Activated naive CD4-positive, alpha-beta T cell treated with anti-CD3 and anti-CD28 coated beads, Interleukin-2, amount 50 U/mL, for 24 hours (primary cell): ENCODE measurements around the gene MGMT.

Experiments used
- H3K27ac Mint-ChIP-seq: one replicate; pipeline ENCODE4 v1.8.0; 2021; ENCODE audit warnings: mild to moderate bottlenecking, mixed read lengths
- H3K27me3 Mint-ChIP-seq: one replicate; pipeline ENCODE4 v1.8.0; 2021; ENCODE audit warnings: mixed read lengths
- H3K36me3 Mint-ChIP-seq: one replicate; pipeline ENCODE4 v1.8.0; 2021; ENCODE audit warnings: mixed read lengths
- H3K4me1 Mint-ChIP-seq: one replicate; pipeline ENCODE4 v1.8.0; 2021; ENCODE audit warnings: mixed read lengths
- H3K4me3 Mint-ChIP-seq: one replicate; pipeline ENCODE4 v1.8.0; 2021; ENCODE audit warnings: mild to moderate bottlenecking, mixed read lengths
- H3K9me3 Mint-ChIP-seq: one replicate; pipeline ENCODE4 v1.8.0; 2021; ENCODE audit warnings: mixed read lengths

The MGMT gene

DNA sequence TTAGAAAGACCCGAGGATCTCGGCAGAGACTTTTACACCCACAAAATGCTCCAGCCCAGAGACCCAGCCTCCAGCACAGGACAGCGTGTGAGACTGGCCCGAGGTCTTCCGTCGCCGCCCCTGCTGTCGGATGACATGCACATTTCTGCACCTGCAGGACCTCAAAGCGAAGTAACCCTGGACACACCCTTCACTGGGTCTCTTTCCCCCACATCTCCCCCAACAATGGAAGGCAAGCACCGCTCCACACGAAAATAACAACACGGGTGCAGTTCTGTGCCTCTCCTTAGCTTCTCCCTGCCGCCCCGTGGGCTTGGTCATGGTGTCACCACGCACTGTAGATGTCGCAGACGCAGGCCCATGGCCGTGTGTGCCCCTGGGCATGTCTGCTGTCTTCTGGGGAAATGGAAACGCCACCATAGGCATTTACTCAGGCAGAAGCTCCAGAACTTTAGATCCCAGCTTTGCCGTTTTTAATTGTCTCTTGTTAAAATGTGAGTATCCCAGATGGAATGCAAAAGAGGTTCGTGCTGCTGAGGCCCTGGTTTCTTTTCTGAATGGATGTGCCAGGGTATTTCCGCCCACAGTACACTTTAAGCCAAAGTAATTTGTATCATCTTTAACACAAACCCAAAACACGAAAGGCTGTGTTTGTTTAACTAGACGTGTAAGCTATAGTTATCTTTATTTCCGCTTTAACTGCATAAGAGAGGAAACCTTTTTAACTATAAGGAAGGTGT is 237.9 kb downstream of the MGMT start:
- peaks cover 12% of the 10 kb centered on the region for H3K4me1 Mint-ChIP-seq
- H3K36me3 Mint-ChIP-seq = peaks cover 21% of the 10 kb centered on the region
- no peaks in the 10 kb centered on the region for H3K27me3 Mint-ChIP-seq
- no peak overlapping the region for H3K27ac Mint-ChIP-seq
- no peak overlapping the region for H3K4me3 Mint-ChIP-seq
- no peaks in the 10 kb centered on the region for H3K9me3 Mint-ChIP-seq

DNA sequence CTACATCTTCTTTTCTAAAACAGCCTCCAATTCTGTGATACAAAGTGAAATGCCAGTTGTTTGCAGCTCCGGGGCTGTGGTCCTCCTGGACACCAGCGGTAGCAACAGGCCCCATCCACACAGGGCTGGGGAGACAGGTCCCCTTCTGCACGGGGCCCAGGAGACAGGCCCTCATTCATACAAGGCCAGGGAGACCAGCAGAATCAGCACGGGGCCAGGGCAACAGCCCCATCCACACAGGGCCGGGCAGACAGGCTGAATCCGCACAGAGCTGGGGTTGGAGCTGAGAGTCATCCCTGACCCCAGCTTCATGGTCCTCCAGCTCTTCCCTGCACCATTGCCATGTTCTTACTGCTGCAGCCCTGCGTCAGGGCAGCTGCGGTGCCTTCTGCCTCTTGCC is 238.6 kb downstream of the MGMT start:
- Mint-ChIP-seq H3K27ac (no peak overlapping the region), H3K4me1 (peaks cover 12% of the 10 kb centered on the region), H3K36me3 (peaks cover 21% of the 10 kb centered on the region), H3K27me3 (no peaks in the 10 kb centered on the region), H3K9me3 (no peaks in the 10 kb centered on the region), H3K4me3 (no peak overlapping the region)

GRCh38 chr10:129706081-129706480 is 239.0 kb downstream of the MGMT start:
- Mint-ChIP-seq H3K4me1 (peaks cover 12% of the 10 kb centered on the region), H3K9me3 (no peaks in the 10 kb centered on the region), H3K4me3 (no peak overlapping the region), H3K27ac (no peak overlapping the region), H3K27me3 (no peaks in the 10 kb centered on the region), H3K36me3 (peaks cover 22% of the 10 kb centered on the region)

DNA sequence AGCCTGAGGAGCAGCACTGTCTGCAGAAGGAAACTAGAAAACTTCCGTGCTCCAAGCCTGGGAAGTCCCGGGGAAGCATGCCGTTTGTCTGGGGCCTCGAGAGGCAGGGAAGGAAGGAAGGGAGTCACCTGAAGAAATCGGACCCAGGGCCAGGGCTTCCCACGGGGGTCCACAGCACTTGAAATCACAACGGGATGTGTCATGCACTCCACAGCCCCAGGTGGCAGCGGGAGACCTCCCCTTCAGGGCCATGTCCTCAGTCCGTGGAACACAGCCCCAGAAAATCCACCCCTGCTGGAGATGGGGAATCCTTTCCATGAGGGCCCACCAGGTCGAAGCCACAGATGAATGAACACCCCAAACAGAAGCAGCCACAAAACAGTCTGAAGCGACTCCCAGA is 239.5 kb downstream of the MGMT start:
- peaks cover 22% of the 10 kb centered on the region for H3K36me3 Mint-ChIP-seq
- H3K27ac Mint-ChIP-seq = no peak overlapping the region
- no peaks in the 10 kb centered on the region for H3K9me3 Mint-ChIP-seq
- no peak overlapping the region for H3K4me3 Mint-ChIP-seq
- H3K27me3 Mint-ChIP-seq = no peaks in the 10 kb centered on the region
- peaks cover 12% of the 10 kb centered on the region for H3K4me1 Mint-ChIP-seq

DNA sequence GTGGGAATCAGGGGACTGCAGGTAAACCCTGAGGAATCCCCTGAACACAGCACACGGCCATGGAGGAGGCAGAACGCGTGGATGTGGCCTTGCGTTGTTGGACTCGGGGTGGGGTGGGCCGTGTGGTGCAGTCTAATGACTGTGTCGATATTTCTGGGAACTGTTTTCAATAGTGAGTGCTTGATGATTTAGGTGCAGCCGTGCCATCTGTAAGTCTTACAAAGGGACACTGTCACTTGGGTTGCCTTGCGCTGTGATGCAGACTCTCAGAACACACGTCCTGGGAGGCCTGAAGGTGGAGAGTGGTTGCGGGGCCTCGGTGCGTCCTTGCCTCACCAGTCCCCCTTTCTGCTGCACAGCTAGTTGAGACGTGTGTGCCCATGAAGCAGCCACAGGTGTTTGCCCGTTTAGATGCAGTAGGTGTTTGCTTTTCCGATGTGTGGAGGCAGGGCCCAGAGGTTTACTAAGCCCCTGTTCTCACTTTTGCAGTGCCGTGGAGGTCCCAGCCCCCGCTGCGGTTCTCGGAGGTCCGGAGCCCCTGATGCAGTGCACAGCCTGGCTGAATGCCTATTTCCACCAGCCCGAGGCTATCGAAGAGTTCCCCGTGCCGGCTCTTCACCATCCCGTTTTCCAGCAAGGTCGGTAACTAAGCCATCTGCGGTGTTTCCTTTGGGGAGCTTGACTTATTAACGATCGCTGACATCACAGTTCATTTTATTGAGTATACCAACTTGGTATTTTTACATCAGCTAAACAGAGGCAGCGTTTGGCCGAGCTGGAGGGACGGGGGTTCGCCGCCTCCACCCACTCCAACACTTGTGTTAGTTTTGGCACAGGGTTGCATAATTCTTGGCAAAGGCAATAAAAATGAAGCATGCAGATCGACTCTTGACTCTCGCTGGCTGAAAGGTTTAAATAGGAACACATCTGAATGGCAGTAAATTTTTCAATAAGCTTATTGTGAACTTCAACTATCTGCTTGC is 240.7 kb downstream of the MGMT start:
- Mint-ChIP-seq H3K9me3 (no peaks in the 10 kb centered on the region), H3K36me3 (peaks cover 25% of the 10 kb centered on the region), H3K27me3 (no peaks in the 10 kb centered on the region)

DNA sequence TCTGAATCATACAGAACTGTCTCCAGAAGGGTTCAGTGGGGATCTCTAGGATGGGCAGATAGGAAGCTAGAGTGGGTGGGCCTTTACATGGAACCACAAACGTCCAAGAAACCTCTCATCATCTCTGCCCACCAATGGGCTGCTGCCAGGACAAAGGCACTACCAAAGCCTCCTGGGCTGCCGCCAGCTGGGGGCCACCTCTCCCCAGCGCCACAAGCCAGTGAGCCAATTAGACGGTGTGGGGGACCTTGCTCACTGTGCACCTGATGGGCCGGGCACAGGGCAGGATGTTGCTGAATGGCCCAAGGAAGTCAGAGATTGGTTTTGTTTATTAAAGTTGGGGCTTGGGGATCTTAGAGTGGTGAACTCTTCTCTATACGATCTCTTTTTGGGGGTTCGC is 242.1 kb downstream of the MGMT start:
- peaks cover 27% of the 10 kb centered on the region for H3K36me3 Mint-ChIP-seq
- H3K27ac Mint-ChIP-seq = no peak overlapping the region
- peaks cover 7% of the 10 kb centered on the region for H3K4me1 Mint-ChIP-seq
- no peak overlapping the region for H3K4me3 Mint-ChIP-seq
- no peaks in the 10 kb centered on the region for H3K9me3 Mint-ChIP-seq
- no peaks in the 10 kb centered on the region for H3K27me3 Mint-ChIP-seq

More for the DNA sequence above, 240.7 kb downstream of the MGMT start:
- no peak overlapping the region for H3K27ac Mint-ChIP-seq
- H3K4me3 Mint-ChIP-seq = no peak overlapping the region
- peaks cover 12% of the 10 kb centered on the region for H3K4me1 Mint-ChIP-seq

DNA sequence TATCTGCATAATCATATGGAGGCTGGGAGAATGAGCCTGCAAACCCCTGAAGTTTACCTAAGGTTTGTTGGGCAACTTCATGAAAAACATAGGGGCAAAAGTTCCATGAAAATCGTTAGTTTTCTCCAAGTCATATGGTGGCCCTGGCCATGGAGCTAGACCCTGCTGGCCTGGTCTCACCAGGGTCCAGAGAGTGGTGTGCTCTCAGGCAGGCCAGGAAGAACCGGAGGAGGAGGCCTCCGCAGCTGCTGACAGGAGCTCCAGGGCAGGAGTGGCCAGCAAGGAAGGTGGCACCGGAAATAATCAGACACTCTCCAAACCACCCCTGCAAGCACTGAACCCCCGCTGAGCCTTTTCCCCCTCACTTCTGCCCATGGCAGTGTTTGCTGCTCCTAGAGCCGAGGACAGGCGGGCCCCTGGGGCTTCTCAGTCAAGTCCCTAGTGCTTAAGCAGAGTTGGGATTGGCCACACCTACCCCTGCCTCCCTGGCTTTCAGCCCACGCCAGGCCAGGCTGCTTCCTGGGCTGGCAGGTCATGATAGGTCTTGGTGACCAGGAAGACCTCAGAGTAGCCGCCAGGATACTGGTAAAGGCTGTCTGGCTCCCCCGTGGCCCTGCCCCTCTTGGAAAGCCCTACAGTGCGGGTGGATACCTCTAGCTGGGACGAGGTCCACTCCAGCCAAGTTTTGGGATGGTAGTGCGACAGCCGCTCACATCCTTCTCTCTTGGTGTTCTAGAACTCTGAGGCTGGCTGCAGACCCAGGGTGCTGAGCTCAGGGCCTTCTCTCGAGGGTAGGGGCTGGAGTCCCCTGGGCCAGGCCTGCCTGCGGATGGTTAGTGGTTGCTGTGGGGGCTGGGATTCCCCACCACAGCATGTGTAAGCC is 242.8 kb downstream of the MGMT start:
- Mint-ChIP-seq H3K4me1 (peaks cover 4% of the 10 kb centered on the region), H3K36me3 (peaks cover 26% of the 10 kb centered on the region)

GRCh38 chr10:129710510-129710847 is 243.4 kb downstream of the MGMT start:
- no peaks in the 10 kb centered on the region for H3K27me3 Mint-ChIP-seq
- H3K9me3 Mint-ChIP-seq = no peaks in the 10 kb centered on the region
- H3K36me3 Mint-ChIP-seq = peaks cover 24% of the 10 kb centered on the region
- H3K4me1 Mint-ChIP-seq = no peaks in the 10 kb centered on the region
- H3K4me3 Mint-ChIP-seq = no peak overlapping the region
- no peak overlapping the region for H3K27ac Mint-ChIP-seq

More for the DNA sequence above, 242.8 kb downstream of the MGMT start:
- no peaks in the 10 kb centered on the region for H3K9me3 Mint-ChIP-seq
- no peaks in the 10 kb centered on the region for H3K27me3 Mint-ChIP-seq
- no peak overlapping the region for H3K27ac Mint-ChIP-seq
- H3K4me3 Mint-ChIP-seq = no peak overlapping the region

DNA sequence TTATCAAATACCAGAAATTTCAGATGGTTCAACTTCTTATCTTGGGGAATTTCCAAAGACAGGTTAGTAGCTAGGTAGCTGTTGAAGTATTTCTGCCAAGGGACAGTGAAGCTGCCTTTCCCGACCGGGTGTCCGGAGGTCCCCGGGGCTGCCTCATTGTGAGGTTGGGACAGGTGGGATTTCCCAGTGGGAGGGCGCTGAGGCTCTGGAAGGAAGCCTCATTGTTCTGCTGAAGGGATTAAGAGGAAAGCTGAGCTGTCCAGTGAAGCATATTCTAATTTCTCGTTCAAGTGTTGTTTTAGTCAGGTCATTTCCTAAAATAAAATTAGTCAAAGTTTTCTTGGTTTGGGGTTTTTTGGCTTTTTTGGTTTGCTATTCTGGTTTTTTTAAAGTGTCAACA is 244.2 kb downstream of the MGMT start:
- peaks cover 27% of the 10 kb centered on the region for H3K36me3 Mint-ChIP-seq
- no peaks in the 10 kb centered on the region for H3K27me3 Mint-ChIP-seq
- no peak overlapping the region for H3K4me3 Mint-ChIP-seq
- no peaks in the 10 kb centered on the region for H3K4me1 Mint-ChIP-seq
- no peak overlapping the region for H3K27ac Mint-ChIP-seq
- no peaks in the 10 kb centered on the region for H3K9me3 Mint-ChIP-seq

GRCh38 chr10:129712000-129712399 is 245.0 kb downstream of the MGMT start:
- H3K4me3 Mint-ChIP-seq = no peak overlapping the region
- no peaks in the 10 kb centered on the region for H3K4me1 Mint-ChIP-seq

DNA sequence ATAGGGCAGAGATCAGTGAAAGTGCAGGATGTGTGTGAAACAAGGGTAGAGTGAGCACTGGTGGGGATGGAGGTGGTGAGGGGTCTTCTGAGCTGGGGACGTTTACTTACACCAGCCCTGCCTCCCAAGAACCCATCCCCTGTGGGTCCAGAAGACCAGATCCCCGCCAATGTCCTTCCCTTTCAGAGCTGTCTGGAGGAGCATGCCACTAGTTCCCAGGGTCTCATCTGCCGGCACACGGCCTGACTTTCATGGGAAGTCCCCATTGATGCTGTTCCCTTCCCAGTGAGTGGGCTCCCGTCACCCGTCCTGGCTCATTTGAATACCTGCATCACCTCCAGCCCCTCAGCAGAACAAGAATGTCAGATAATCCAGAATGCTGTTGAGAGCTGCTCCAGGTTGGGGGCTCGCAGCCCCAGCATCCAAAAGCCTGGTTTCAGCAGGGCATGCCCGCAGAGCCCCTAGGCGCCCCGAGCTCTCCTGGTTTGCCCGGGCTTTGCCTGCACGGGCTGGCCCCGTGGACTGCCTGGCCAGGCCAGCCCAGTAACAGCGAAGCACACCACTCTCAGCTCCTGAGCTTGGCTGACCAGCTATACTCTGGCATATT is 246.7 kb downstream of the MGMT start:
- no peaks in the 10 kb centered on the region for H3K27me3 Mint-ChIP-seq
- no peaks in the 10 kb centered on the region for H3K9me3 Mint-ChIP-seq
- H3K36me3 Mint-ChIP-seq = peaks cover 27% of the 10 kb centered on the region
- H3K4me3 Mint-ChIP-seq = no peak overlapping the region
- no peaks in the 10 kb centered on the region for H3K4me1 Mint-ChIP-seq
- no peak overlapping the region for H3K27ac Mint-ChIP-seq

More at GRCh38 chr10:129712000-129712399, 245.0 kb downstream of the MGMT start:
- H3K9me3 Mint-ChIP-seq = no peaks in the 10 kb centered on the region
- no peaks in the 10 kb centered on the region for H3K27me3 Mint-ChIP-seq
- no peak overlapping the region for H3K27ac Mint-ChIP-seq
- peaks cover 33% of the 10 kb centered on the region for H3K36me3 Mint-ChIP-seq

DNA sequence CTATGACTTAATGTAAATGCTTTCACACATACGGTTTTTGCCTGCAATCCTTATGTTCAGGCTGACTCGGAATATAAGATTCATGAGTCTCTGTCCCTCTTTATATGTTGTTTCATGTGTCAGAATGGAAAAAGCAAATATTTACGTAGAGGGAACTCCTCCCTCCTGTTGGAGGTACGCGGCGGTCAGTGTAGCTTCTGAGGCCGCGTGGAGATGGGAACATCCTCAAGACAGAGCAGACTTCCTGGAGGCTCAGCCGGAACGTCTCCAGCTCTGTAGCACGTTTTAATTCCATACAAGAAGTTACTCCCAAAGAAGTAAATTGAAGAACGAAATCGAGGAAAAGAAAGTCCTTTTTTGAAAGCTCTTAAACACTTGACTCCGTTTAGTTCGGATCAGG is 248.8 kb downstream of the MGMT start:
- H3K27ac Mint-ChIP-seq = no peak overlapping the region
- H3K36me3 Mint-ChIP-seq = peaks cover 31% of the 10 kb centered on the region
- H3K27me3 Mint-ChIP-seq = no peaks in the 10 kb centered on the region
- H3K9me3 Mint-ChIP-seq = no peaks in the 10 kb centered on the region
- no peak overlapping the region for H3K4me3 Mint-ChIP-seq
- H3K4me1 Mint-ChIP-seq = no peaks in the 10 kb centered on the region

GRCh38 chr10:129716211-129716681 is 249.2 kb downstream of the MGMT start:
- no peaks in the 10 kb centered on the region for H3K27me3 Mint-ChIP-seq
- no peak overlapping the region for H3K27ac Mint-ChIP-seq

GRCh38 chr10:129716881-129717280 is 249.8 kb downstream of the MGMT start:
- Mint-ChIP-seq H3K27me3 (no peaks in the 10 kb centered on the region), H3K4me3 (no peak overlapping the region), H3K4me1 (no peaks in the 10 kb centered on the region), H3K27ac (no peak overlapping the region), H3K36me3 (peaks cover 36% of the 10 kb centered on the region), H3K9me3 (no peaks in the 10 kb centered on the region)

More at GRCh38 chr10:129716211-129716681, 249.2 kb downstream of the MGMT start:
- peaks cover 34% of the 10 kb centered on the region for H3K36me3 Mint-ChIP-seq
- no peaks in the 10 kb centered on the region for H3K9me3 Mint-ChIP-seq
- H3K4me1 Mint-ChIP-seq = no peaks in the 10 kb centered on the region
- no peak overlapping the region for H3K4me3 Mint-ChIP-seq
